Thoracic aorta (tissue), 2 donors: Measurements from ENCODE around the gene MAP7D1. TPM values are rescaled to one million over a fixed set of nuclear protein-coding genes. Genes with fewer than 3 reads are reported as not detected.
"Not testable (repeated sequence)": the region's sequence is repeated elsewhere in the genome, so short reads cannot be mapped to it uniquely, and the experiment has no call there.

ENCODE experiments used
- ATAC-seq: fragments of 150-250 bp; one replicate; pipeline ENCODE4 v1.8.0; 2017; ENCODE audit warnings: low read depth; ENCODE audit not compliant: insufficient number of reproducible peaks, low FRiP score
- DNase-seq: peaks from one replicate; pipeline ENCODE4 v3.0.0-alpha.2; 2020; ENCODE audit warnings: low spot score
- H3K27ac ChIP-seq, 2 donors: fragments of 200-600 bp; sonication (generic); 1 replicate in 1 of 2; 2 replicates in 1 of 2; pipeline ENCODE4 v1.5.1; 2016; ENCODE audit warnings: mild to moderate bottlenecking in 2 of 2, moderate library complexity in 2 of 2
- H3K27me3 ChIP-seq: fragments of 200-600 bp; sonication (generic); replicated peaks from 2 replicates; pipeline ENCODE4 v1.6.0; 2016; ENCODE audit warnings: mild to moderate bottlenecking; ENCODE audit not compliant: insufficient read depth
- H3K36me3 ChIP-seq: fragments of 200-600 bp; sonication (generic); one replicate; pipeline ENCODE4 v1.5.1; 2016
- H3K4me1 ChIP-seq, 2 donors: fragments of 200-600 bp; sonication (generic); 1 replicate in 1 of 2; 2 replicates in 1 of 2; pipeline versions ENCODE4 v1.5.1 to v1.6.0; 2016; ENCODE audit warnings: low read depth in 2 of 2, mild to moderate bottlenecking in 1 of 2; ENCODE audit not compliant: control insufficient read depth in 1 of 2
- H3K4me3 ChIP-seq: fragments of 200-600 bp; sonication (generic); 2 replicates; pipeline ENCODE4 v1.5.1; 2016; ENCODE audit warnings: mild to moderate bottlenecking
- H3K9me3 ChIP-seq: fragments of 200-600 bp; sonication (generic); 2 replicates; pipeline ENCODE4 v1.5.1; 2016
- total RNA-seq, 2 donors: library from RNA; depleted of rRNA; stranded (reverse); fragments of >200 nt; gene quantifications; one replicate each; pipeline versions ENCODE4 v1.1.0 to v1.2.3, GENCODE V29; 2016
- TF ChIP-seq, protein P1 (sequence below): fragments of 200-600 bp; sonication (generic); IDR thresholded peaks from one replicate; pipeline ENCODE4 v1.5.1; 2019; ENCODE audit warnings: antibody characterized with exemption

Gene MAP7D1
- total RNA-seq, 2 donors from 2014 or later = 170 to 186 TPM

DNA sequence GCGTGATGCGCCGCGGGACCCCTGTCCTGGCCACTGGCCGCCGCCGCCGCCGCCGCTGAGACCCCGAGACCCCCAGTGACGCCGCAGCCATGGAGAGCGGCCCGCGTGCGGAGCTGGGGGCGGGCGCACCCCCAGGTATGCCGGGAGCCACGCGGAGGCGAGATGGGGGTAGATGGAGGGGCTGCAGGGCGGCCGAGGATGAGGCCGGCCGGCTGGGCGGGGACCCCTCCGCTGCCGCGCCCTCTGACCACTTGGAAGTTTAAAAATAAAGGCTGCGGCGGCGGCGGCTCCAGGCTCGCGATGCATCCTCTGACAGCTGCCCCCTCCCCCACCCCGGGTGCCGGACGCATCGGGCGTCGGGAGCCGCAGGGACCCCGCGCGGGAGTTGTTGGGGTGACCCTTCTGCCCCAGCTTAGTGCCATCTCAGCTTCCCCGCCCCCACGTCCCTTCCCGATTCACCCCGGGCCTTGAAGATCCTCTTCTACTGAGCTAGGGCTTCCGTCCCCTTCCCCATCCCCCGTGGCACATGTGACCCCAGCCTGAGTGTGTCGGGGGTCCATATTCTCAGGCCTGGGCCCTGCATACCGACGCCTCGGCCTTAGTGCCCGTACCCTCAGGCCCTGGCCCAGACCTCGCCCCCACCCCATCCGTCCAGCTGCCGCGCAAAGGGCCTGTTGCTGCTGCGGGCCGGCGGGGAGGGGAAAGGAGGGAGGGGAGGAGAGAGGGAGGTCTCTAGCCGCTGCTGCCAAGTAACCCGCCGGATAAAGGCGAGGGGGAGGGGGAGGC is 562 bp downstream of the MAP7D1 start:
- peaks cover 51 to 65% of the 10 kb centered on the region in 2 donors for H3K4me1 ChIP-seq
- H3K9me3 ChIP-seq = no peaks in the 10 kb centered on the region
- H3K36me3 ChIP-seq = no peaks in the 10 kb centered on the region
- TF ChIP-seq, protein P1, sequence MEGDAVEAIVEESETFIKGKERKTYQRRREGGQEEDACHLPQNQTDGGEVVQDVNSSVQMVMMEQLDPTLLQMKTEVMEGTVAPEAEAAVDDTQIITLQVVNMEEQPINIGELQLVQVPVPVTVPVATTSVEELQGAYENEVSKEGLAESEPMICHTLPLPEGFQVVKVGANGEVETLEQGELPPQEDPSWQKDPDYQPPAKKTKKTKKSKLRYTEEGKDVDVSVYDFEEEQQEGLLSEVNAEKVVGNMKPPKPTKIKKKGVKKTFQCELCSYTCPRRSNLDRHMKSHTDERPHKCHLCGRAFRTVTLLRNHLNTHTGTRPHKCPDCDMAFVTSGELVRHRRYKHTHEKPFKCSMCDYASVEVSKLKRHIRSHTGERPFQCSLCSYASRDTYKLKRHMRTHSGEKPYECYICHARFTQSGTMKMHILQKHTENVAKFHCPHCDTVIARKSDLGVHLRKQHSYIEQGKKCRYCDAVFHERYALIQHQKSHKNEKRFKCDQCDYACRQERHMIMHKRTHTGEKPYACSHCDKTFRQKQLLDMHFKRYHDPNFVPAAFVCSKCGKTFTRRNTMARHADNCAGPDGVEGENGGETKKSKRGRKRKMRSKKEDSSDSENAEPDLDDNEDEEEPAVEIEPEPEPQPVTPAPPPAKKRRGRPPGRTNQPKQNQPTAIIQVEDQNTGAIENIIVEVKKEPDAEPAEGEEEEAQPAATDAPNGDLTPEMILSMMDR = no peak
- no peaks in the 10 kb centered on the region for H3K27me3 ChIP-seq
- DNase-seq (no peak), ATAC-seq (no peak)
- H3K4me3 ChIP-seq = peak overlapping the region; percentile 99
- peak overlapping the region; percentile 98 to 99 for H3K27ac ChIP-seq

DNA sequence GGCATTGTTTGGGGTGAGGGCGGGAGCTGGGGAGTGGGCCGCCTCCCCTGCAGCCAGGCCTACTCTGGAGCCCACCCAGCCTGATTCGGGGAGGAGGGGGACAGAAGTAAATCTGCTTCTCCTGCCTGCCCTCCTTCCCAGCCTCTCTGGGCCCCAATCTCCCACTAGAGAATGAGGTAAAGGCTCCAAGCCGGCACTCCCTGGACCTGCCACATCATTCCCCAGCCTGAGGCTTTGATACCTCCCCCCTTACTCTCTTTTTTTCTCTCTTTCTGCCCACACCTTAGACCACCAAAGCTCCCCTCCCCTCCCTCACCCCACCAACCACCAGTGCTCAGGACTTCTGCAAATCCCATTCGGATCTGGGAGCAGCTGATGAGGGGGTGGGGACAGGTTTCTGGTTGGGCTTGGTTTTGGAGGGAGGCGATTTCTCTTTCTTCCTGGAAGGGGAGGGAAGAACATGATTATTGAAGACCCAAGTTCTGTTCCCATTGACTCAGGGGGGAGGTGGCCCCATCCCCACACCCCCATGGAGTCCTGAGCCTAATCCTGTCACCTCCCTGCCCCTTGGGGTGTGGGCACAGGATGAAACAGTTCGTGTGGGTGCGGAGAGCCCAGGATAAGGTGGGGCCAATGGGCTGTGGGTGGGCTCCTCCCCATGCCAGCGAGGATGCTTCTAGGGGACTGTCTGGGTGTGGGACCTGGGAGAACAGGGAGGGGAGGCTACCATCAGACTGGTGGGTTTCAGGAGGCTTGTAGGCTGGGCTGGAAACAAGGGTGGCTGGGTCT is 1.3 kb downstream of the MAP7D1 start:
- H3K36me3 ChIP-seq = no peaks in the 10 kb centered on the region
- H3K27ac ChIP-seq = peak overlapping the region; percentile 98 to 99
- H3K27me3 ChIP-seq = no peaks in the 10 kb centered on the region
- no peak for DNase-seq
- TF ChIP-seq, protein P1 = no peak
- no peak for ATAC-seq
- peak overlapping the region; percentile 99 for H3K4me3 ChIP-seq
- peaks cover 49 to 65% of the 10 kb centered on the region in 2 donors for H3K4me1 ChIP-seq
- no peaks in the 10 kb centered on the region for H3K9me3 ChIP-seq

DNA sequence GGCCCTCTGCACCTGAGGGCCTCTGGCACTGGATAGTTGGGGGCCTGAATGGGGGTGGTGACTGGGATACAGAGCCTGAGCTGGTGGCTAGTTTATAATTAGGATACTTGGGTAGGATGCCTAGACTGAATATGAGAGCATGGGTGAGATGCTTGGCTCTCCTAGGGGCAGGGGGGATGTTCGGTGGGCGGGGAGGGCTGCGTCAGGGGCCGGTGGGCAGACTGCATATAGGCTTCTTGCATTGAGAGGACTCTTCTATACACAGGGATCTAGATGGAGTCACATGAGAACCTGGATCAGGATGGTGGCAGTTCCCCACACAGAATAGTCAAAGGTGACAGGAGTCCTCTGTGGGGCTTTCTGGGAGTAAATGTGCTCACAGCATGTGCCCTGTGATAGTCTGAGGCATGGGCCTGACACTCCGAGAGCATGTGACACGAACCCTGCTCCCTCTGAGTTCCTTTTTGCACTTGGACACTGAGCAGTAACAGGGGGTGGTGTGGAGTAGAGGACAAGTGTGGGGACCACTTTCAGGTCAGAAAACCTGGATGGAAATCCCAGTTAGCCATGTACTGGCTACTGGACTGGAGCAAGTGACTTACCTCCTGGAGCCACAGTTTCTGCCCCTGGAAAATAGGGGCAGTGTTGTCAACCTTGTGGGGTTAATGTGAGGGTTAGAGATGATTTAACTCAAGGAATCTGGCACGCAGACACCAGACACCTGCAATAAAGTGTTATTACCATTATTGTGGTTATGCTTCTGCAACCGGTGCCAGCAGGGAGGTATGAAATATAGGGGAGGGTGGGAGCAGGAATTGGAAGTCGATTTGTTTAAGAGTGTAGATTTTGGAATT is 2.2 kb downstream of the MAP7D1 start:
- no peaks in the 10 kb centered on the region for H3K27me3 ChIP-seq
- TF ChIP-seq, protein P1 = no peak
- ATAC-seq (no peak), DNase-seq (no peak)
- H3K4me3 ChIP-seq = peak overlapping the region; percentile 99
- H3K36me3 ChIP-seq = no peaks in the 10 kb centered on the region
- H3K27ac ChIP-seq = peak overlapping the region; percentile 98 to 99
- no peaks in the 10 kb centered on the region for H3K9me3 ChIP-seq
- H3K4me1 ChIP-seq = peaks cover 54 to 71% of the 10 kb centered on the region in 2 donors

DNA sequence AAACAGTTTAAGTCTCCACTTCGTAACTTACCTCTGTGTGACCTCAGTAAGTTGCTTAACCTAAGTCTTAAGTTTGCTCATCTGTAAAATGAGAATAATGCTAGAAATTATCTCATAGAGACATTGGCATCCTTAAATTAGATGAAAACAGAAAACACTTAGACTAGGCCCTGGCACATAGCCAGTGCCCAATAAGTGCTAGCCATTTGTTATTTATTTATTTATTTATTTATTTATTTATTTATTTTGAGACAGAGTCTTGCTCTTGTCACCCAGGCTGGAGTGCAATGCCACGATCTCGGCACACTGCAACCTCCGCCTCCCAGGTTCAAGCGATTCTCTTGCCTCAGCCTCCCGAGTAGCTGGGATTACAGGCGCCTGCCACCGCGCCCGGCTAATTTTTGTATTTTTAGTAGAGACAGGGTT is 2.9 kb downstream of the MAP7D1 start:
- ATAC-seq, H3K9me3 ChIP-seq, DNase-seq, H3K27me3 ChIP-seq, H3K36me3 ChIP-seq: not testable (repeated sequence)
- Histone ChIP-seq H3K27ac (peak overlapping the region; percentile 47 to 99), H3K4me3 (peak overlapping the region; percentile 99), H3K4me1 (peaks cover 55 to 77% of the 10 kb centered on the region in 2 donors)

DNA sequence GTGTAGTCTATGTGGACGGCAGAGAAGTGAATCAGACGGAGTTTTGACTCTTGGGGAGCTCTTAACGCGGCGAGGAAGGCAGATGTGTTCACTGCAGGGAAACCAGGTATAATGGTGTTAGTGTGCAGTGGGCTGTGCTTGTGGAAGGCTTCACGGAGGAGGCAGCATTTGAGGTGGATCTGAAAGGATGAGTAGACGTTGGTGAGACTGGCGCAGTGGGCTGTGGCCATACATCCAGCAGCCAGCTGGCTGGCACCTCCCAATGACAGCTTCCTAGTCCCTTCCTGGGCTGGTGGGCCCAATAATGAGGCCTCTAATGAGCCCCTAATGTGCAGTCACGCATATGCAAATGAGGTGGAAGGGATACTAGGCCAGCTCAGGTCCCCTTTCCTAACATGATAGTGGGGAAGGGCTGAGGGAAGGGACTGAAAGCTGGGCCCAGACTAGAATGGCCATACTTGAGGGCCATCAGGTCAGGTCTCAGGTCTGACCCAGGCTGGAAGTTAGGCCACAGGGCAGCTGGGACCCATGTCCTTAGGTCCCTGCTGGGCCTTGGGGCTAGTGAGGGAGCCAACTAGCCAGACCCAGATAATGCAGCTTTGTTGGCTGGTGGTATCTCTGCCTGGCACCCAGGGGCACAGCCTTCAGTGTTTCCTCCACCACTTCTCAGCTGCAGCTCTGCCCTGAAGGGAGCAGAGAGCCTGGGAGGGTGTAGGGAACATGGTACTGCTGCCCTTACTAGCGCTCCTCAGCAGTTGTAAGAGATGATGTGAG is 3.8 kb downstream of the MAP7D1 start:
- H3K9me3 ChIP-seq = no peaks in the 10 kb centered on the region
- peaks cover 51 to 74% of the 10 kb centered on the region in 2 donors for H3K4me1 ChIP-seq
- DNase-seq (no peak), ATAC-seq (no peak)
- H3K36me3 ChIP-seq = no peaks in the 10 kb centered on the region
- TF ChIP-seq, protein P1 = no peak
- peak overlapping the region; percentile 68 for H3K4me3 ChIP-seq
- H3K27me3 ChIP-seq = no peaks in the 10 kb centered on the region
- H3K27ac ChIP-seq = peak overlapping the region; percentile 86 to 87
